HG03342 (cell line): Measurements from ENCODE around the gene INMT.

ENCODE experiments used
- ATAC-seq: cut with Tn5 transposase; IDR thresholded peaks from one replicate; pipeline ENCODE4 v1.9.1; 2021; ENCODE audit warnings: mild to moderate bottlenecking, moderate library complexity; ENCODE audit not compliant: unreplicated experiment

The INMT gene

DNA sequence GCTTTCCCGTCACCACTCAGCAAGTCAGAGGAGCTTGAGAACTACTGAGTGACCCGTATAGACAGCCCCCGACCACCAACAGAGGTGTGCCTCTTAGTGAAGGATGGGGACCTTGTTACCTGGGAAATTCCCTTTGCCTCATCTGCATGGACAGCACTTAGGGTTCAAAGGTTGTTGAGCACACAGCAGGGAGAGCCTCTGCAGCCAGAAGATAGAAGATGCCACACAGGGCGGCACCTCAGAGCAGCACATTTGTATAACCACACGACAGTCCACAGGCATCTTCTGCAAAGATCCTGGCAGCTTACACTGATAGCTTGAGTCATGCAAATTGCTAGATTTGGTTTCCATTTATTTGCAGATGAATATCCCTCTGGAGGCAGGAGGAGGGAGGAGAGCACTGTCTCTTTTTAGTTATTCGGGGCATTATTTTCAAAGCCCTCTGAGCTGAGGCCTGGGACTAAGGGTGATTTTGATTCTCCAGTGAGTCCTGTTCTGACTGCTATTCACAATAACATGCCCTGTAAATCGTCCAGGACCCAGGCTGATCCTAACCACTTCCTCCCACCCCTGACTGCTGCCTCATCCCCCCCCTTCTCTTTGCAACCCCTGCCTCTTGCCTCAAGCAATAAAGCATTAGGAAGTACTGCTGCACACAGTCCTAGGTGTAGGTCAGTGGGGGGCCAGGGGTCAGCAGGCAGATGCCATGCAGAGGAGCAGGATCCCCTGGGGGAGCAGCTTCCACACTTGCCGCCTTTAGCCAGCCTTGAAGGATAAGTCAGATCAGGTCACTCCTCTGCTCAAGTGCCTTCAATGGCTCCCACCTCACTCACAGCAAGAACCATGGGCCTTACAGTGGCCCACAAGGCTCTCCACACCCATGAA is 24.6 kb upstream of the INMT start:
- ATAC-seq = no peak

DNA sequence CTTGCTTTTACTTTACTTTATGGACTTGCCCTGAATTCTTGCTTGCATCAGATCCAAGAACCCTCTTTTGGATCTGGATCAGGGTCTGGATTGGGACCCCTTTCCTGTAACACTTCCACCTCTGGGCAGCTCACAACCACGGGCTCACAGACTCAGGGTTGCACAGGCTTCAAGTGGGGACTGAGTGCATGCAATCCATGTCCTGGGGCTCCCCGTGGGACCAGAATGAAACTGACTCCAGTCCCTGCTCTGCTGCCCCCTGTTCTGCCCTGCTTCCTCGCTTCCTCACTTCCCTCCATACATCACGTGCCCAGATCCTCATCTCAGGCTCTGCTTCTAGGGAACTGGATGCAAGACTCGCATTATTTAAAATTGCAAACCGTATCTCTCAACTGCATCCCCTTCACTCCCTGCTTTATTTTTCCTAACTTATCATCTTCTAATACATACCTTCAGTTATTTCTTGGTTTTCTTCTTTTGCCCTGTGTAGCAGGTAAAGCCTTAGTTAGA is 23.3 kb upstream of the INMT start:
- no peak for ATAC-seq

DNA sequence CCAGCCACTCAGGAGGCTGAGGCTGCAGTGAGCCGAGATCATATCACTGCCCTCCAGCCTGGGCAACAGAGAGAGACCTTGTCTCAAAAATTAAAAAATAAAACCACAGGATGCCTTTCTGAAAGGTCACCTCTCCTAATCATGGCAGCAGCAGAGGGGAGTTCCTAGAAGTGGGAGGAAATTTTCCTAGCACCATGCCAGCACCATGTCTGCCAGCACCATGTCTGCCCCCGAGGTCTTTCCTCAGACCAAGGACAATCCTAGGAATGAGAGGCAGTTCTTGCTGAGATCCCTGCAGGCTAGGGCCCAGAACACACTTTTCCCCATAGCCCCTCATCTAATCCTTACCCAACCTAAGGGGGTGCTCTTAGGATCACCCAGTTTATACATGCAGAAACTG is 22.3 kb upstream of the INMT start:
- ATAC-seq = no peak

DNA sequence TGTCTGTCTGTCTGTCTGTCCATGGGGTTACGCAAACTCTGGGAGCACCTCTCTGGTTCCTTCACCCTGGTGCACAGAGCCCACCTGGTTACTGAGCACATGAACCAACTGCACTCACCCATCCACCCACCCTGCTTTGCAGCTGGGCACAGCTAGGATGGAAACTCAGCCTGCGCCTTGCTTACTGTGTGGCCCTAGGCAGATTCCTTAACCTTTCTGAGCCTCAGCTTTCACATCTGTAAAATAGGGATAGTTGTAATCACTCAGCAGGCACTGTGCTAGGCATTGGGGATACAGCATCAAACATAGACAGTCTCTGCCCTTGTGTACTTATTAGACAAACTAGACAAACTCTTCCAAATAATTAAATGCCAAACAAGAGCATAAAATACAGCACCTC is 21.8 kb upstream of the INMT start:
- no peak for ATAC-seq

DNA sequence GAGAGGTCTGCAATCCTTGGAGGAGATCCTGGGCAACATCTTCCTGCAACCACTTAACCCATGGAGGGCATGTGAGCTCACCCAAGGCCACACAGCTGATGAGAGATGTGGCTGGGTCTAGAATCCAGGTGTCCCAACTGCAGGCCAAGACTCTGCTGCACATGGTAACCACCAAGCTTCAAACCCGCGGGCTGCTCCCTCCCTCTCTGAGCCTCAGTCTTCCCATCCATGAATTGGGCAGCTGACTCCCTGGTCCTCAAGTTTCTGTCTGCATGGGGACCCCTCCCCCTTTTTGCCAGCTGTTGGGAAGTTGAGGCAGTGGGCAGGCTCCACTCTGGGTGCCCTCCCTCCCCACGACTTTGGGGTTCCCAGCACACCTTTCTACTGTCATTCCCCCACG is 20.9 kb upstream of the INMT start:
- ATAC-seq = no peak

DNA sequence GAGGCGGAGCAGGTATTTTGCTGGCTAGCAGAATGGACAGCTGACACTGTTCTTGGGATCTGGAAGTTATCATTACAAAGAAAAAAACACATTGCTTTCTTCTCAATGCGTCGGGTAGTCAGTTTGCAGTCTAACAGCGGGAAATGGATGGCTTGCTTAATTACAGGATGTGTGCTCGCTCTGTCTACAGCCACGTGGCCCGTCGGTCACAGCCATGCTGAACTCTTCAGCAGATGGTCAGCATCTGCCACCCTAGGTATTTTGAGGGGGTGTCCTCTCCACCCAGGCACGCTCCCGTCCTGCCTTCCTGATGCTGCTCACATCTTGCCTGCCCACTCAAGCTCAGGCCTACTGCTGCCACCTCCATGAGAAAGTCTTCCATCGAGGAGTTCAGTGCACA is 20.4 kb upstream of the INMT start:
- no peak for ATAC-seq

DNA sequence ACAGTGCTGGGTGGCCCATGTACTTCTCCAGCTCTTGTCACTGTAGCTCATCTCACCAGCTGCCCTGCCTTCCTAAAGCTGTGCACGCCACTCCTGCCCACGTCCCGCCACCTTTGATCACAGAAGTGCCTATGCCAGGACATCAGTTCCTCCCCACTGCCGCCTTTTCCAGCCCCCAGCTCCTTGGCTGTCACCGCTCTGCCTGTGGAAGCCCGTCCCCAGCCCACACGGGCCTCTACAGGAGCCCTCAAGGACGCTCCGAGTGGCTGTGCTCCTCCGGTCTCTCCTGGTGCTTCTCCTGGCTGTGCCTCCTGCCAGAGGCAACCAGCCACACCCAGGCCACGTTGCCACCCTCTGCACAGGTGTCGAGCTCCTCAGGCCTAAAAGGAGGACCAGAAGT is 19.3 kb upstream of the INMT start:
- ATAC-seq = no peak

DNA sequence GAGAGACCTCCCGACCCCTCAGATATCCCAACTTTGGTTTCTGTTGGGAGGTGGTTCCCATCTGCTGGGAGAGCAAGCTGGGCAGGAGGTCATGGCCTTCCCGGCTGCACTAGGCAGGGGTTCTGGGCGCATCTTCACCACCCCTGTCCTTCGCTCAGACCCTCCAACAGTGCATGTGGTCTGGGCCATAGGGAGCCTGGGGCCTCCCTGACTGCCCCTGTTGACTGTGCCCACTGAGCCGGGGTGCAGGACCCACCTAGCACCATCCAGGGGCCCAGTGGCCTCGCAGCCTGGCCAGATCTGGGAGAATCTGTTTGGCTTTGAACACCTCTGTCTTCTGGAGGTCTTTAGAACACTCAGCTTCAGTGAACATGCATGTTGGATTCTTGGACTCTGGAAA is 18.7 kb upstream of the INMT start:
- no peak for ATAC-seq

DNA sequence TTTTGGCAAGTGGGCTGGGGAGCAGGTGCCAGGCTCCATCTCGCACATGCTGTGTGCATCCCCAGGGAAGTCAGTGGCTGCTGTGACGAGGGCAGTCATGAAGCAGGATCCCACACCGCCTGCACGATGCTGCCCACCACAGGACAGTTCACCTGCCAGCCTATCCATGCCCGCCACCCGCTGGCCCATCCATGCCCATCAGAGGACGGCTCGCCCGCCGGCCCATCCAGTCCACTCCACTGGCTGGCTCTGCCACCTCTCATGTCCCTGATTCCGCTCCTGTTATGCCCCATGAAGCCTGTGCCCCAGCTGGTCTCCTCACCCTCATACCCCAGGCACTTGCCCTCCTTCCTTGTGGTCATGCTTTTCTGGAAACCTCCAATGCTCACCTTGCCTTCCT is 18.2 kb upstream of the INMT start:
- ATAC-seq = no peak

DNA sequence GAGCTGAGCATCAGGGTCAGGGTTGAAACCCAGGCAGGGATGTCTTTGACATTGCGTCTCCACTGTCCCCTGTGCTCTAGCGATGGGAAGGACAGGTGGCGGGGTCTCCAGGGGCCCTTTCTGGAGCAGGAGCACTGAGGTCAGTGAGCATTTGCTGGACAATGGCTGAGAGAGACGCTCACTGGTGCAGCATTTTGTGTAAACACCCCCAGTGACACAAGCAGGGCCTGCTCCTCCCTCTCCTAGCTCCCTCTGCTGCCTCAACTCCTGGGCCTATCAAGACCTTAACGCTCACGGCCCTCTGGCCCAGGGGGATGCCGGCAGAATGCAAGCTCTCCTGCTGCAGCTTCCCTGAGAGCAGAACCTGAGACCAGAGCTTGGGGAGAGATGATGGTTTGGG is 17.4 kb upstream of the INMT start:
- no peak for ATAC-seq

DNA sequence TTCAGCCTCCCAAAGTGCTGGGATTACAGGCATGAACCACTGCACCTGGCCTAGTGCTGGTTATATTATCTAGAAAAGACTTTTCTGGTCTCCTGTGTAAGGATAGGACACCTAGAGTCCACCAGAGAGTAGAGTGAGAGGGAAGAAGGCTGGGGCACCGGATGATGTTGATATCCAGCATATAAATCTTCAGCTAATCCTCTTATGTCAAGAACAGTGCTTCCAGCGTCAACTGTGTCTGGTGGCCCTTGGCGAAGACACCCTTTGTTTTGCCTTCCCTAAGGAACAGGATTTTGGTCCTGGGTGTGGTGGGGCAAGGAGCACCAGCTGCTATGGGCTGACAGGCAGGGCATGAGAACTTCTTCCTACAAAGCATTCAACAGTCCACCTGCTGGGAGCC is 16.3 kb upstream of the INMT start:
- no peak for ATAC-seq

DNA sequence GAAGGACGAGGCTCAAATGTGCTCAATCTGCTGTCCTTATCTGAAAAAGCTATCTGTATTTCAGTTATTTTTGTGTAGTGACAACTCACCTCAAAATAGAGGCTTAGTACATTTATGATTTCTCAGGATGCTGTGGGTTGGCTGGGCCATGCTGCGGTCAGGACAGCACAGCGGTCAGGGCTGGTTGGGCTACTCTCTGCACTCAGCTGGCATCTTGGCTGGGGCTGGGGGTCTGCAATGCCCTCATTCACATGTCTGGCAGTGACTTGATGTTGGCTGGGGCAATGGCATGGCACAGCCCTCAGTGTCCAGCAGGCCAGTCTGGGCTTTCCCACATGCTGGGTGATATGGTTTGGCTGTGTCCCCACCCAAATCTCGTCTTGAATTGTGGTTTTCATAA is 15.6 kb upstream of the INMT start:
- ATAC-seq = no peak

DNA sequence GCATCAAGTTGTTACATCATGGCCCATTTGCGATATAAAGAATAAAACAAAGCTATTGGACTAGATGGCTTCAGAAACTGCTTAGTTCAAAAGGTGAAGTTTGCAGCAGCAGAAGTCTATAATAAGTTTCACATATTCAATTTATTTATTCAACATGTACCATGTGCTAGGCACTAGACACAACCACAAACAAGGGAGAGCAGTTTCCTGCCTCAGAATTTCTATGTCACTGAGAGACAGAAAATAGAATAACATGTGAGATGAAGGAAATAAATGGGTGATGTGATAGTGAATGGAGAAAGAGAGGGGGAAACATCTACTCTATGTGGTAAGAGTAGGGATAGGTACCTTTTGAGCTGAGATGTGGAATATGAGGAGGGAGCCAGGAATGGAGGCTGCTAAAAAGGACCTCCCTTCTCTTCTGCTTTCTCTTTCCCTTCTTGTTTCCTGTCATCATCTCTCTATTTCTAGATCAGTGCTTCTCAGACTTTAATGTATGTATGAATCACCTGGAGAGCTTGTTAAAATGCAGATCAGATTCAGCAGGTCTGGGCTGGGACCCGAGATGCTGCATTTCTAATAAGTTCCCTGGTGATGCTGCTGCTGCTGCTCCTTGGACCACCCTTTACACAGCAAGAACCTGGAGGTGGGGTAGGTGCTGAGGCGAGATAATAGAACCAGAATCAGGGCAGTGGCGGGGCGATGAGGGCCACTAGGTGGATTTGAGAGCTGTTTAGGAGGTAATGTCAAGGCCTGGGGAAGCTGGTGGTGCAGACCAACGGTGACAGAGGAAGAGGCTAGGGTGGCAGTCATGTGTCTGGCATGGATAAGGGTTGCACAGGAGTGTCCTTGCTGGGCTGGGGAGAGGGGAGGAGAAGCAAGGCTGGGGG is 13.7 kb upstream of the INMT start:
- ATAC-seq = no peak

DNA sequence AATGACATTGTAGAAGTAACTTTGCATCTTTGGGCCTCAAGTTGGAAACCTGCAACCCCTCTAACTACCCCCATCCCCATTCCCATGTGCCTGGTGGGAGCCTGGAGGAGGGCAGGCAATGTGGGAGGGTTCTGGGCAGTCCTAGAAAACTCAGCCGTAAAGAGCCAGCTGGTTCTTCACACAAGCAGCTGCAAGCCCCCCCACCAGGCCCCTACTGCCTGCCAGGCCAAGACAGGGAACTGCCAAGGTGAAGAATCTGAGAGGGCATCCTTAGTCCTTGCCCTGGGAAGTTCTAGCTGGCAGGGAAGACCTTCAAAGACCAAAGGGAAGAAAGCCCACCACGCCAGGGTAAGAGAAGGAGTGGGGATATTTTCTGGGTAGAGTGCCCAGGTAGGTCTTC is 12.2 kb upstream of the INMT start:
- no peak for ATAC-seq

DNA sequence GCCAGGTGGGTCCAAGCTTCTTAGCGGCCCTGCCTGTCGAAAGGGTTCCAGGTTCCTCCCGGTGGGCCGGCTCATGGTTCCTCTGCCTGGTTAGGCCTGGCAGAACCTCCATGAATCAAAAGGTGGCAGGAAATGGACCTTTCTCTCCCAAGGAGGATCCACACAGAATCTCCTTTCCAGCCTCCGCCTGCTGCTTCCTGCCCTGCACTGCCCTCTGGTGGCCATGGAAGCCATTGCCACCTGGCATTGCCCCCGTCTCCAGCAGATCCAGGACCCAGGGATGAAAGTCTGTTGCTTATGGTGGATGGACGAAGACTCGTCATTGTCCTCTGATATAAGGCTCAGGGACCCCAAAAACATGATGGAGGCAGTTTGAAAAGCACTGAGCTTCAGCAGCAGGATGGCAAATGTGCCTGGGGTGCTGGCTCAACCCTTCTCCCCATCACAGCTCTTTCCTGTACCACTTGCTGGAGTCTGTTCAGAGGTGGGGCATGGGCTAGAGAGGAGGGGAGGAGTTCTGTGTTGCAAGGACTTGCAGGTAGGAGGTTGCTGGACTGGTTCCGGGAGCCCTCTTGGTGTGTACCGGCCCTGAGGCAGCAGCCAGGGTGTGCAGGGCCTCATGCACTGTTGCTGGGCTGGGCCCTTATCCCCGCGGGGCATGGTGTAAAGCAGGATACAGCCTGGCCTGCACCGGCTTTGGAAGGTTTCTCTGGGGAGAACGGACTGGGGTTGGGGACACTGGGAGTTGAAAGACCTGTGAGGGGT is 11.3 kb upstream of the INMT start:
- ATAC-seq = no peak

DNA sequence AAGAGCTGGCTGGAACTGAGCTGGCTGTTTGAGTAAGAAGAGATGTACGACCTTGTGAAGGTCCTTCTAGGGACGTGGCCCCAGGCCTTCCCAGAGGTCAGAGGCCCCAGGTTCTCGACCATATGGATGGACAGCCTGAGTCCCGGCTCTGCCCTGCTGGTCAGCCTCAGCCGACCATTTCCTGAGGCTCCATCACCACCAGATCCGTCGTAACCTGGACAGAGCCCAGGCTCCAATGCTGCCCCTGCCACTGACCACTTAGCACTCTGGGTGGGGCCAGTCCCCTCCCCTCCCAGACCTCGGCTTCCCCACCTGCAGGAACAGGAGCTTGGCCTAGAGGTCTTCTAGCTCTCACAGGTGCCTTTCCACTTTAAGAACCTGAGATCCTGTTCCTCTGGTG is 10.6 kb upstream of the INMT start:
- no peak for ATAC-seq

DNA sequence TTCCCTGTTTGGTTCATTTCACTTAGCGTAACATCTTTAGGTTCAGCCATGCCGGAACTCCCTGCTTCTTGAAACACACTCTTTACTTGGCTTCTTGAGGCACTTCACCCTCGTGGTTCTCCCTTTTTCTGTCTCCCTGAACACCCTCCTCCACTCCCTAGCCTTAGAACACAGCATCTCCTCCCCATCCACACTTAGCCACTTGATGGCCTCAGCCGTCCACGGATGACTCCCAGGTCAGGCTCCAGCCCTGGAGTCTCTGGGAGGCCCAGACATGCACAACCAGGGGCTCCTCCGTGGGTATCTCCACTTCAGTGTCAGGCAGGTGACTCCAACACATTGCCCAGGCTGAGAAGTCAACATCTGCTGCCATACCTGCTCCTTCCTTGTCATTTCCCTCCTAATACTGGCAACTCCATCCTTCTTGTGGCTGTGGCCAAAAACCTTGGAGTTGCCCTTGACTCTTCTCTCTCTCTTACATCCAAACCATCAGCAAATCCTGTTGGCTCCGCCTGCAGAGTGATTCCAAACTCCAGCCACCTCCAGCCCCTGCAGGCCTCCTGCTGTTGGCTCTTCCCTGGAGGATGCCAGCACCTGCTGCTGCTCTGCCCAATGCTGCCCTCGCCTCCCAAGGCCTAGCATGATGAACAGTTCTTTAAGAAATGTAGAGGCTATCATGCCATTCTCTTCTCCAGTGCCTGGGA is 8.4 kb upstream of the INMT start:
- no peak for ATAC-seq

DNA sequence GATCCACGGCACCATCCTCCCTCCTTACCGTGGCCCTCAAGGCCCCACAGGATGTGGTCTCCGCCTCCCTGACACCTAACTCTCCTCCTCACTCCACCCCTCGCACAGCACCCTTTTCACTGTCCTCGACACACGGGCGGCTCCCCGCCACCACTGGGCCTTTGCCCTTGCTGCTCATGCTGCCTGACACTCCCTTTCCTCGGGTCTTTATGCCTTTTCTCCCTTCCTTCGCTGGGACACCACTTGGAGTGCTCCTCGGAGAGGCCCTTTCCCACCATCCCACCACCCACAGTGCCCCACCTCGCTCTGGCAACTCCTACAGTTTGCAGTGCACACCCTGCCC is 7.9 kb upstream of the INMT start:
- no peak for ATAC-seq

DNA sequence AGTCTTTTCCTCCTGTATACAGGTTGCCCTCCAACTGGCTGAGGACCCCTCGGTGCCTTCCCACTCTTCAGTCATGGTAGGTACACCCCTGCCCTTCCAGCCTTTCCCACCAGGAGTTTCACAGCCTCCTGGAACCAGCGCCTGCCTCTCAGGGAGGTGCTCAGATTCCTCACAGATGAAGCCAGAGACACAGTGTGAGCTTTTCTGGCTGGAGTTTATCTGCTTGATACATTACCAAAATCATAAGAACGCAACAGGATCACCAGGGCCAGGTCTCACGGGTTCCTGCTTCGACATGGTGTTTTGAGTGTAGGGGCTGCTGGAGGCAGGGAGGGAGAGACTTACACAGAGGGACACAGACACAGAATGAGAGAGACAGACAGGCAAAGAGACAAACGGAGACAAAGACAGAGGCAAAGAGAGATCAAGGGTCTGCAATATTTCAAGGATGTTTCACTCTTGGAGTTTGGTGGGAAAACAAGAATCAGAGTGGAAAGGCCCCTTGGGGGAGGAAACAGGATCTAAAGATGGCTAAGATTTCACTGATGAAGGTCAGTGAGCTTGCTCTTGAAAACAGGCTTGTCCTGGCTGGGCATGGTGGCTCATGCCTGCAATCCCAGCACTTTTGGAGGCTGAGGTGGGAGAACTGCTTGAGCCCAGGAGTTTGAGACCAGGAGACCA is 6.5 kb upstream of the INMT start:
- ATAC-seq = no peak

DNA sequence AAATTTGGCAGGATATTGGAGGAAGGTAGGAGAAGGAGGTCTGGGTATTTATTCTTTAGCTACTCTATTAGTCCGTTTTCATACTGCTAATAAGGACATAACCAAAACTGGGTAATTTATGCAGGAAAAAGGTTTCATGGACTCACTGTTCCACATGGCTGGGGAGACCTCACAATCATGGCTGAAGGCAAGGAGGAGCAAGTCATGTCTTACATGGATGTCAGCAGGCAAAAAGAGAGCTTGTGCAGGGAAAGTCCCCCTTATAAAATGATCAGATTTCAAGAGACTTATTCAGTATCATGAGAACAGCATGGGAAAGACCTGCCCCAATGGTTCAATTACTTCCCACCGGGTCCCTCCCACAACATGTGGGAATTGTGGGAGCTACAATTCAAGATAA is 1.9 kb upstream of the INMT start:
- no peak for ATAC-seq
